ENCODE results near the gene TMEM120B. TPM values are rescaled to one million over a fixed set of nuclear protein-coding genes. Genes with fewer than 3 reads are reported as not detected.

TMEM120B gene
- total RNA-seq, 2 donors from 2014 or later, result 13.2 to 14.2 TPM

DNA sequence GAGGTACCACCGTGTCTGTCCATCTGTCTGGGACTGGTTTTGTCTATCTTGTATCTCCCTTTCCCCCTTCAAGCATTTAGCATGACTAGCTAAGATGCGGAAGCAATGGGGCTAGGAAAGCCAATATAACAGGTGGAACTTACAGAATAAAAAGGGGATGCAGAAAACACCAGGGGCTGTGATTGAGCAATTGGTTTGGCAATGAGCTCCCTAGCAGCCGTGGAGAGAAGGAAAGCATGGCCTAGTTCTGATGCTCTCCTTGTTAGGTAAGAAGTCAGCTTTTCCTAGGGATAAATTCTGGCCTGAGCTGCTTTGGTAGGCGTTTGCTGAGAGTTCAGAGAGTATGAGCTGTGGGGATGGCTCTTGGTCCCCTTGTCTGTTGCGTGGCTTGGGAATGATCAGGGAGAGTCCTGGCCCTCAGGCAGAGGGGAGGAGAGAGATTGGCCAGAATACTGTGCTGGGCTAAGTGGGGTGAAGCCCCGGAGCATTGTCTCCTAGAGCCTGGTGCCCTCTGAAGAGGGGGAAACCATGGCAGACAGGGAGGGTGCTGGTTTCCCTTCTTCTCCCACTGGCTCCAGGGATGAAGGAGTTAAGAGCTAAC lies 98.4 kb downstream of the TMEM120B start:
- ATAC-seq (no peak), DNase-seq (no peak)
- Histone ChIP-seq H3K4me3 (no peak overlapping the region), H3K36me3 (replicated peaks in 1 of 2; ENCODE audit: insufficient read depth in 1 of 2, low read depth in 2 of 2) (peaks cover 0 to 14% of the 10 kb centered on the region in 2 donors), H3K27me3 (no peaks in the 10 kb centered on the region), H3K9me3 (no peaks in the 10 kb centered on the region), H3K27ac (peak overlapping the region in 3 of 4 donors; percentile 48 to 75 (median 61)), H3K4me1 (peaks cover 64% of the 10 kb centered on the region)
- intact Hi-C loops (cut with DNase I), result no loop called here
- 45 to 54% methylated on average over 5 to 6 of the region's 6 CpGs for WGBS, 2 donors
- no peak for TF ChIP-seq POLR2A (IDR thresholded peaks at IDR 0.05)
- no peak for TF ChIP-seq CTCF (IDR thresholded peaks at IDR 0.05)

GRCh38 chr12:121811434-121812319 lies 99.1 kb downstream of the TMEM120B start:
- DNase-seq, result peak; percentile 66 to 78 (median 77)
- H3K27ac ChIP-seq, result peak overlapping the region; percentile 48 to 75 (median 62)
- H3K36me3 ChIP-seq (replicated peaks in 1 of 2; ENCODE audit: insufficient read depth in 1 of 2, low read depth in 2 of 2), result peaks cover 0 to 22% of the 10 kb centered on the region in 2 donors
- no peaks in the 10 kb centered on the region for H3K9me3 ChIP-seq
- ATAC-seq, result peak; percentile 88
- peak overlapping the region in 1 of 2 donors; percentile 63 for H3K4me3 ChIP-seq
- intact Hi-C loops (cut with DNase I), result no loop called here
- TF ChIP-seq POLR2A (IDR thresholded peaks at IDR 0.05) (peak in 1 of 3 donors; percentile 9), CTCF (IDR thresholded peaks at IDR 0.05) (peak; percentile 84 to 99 (median 97))
- no peaks in the 10 kb centered on the region for H3K27me3 ChIP-seq
- H3K4me1 ChIP-seq, result peaks cover 56% of the 10 kb centered on the region
- 5 to 13% methylated on average over 8 to 42 of the region's 46 CpGs for WGBS, 2 donors

- peaks cover 6 to 29% of the 10 kb centered on the region in 2 donors for H3K36me3 ChIP-seq (replicated peaks in 1 of 2; ENCODE audit: insufficient read depth in 1 of 2, low read depth in 2 of 2)
- whole genome bisulfite sequencing, 2 donors, result 3 to 5% methylated on average over 7 to 26 of the region's 26 CpGs
- peak; percentile 79 to 86 (median 84) for DNase-seq
- peaks cover 49% of the 10 kb centered on the region for H3K4me1 ChIP-seq
- H3K27ac ChIP-seq, result peak overlapping the region; percentile 48 to 75 (median 62)
- no peaks in the 10 kb centered on the region for H3K9me3 ChIP-seq
- H3K27me3 ChIP-seq, result no peaks in the 10 kb centered on the region
- peak; percentile 89 for ATAC-seq
- peak in 1 of 3 donors; percentile 32 for TF ChIP-seq POLR2A (IDR thresholded peaks at IDR 0.05)
- peak in 3 of 7 experiments; percentile 6 to 48 (median 32) for TF ChIP-seq CTCF (IDR thresholded peaks at IDR 0.05)
- H3K4me3 ChIP-seq, result peak overlapping the region in 1 of 2 donors; percentile 63
- intact Hi-C loops (cut with DNase I), result no loop called here
Measured at GRCh38 chr12:121812320-121812871, 99.8 kb downstream of the TMEM120B start.

- peaks cover 41% of the 10 kb centered on the region for H3K4me1 ChIP-seq
- no peak for ATAC-seq
- no peaks in the 10 kb centered on the region for H3K27me3 ChIP-seq
- peak overlapping the region; percentile 28 to 75 (median 54) for H3K27ac ChIP-seq
- WGBS, 2 donors, result 22 to 23% methylated on average over 25 of the region's 25 CpGs
- intact Hi-C loops (cut with DNase I), result no loop called here
- peaks cover 14 to 37% of the 10 kb centered on the region in 2 donors for H3K36me3 ChIP-seq (replicated peaks in 1 of 2; ENCODE audit: insufficient read depth in 1 of 2, low read depth in 2 of 2)
- TF ChIP-seq CTCF (IDR thresholded peaks at IDR 0.05) (no peak), POLR2A (IDR thresholded peaks at IDR 0.05) (no peak)
- H3K4me3 ChIP-seq, result peak overlapping the region in 1 of 2 donors; percentile 63
- peak in 2 of 4 donors; percentile 46 to 55 for DNase-seq
- no peaks in the 10 kb centered on the region for H3K9me3 ChIP-seq
Measured at GRCh38 chr12:121812921-121813896, 100.7 kb downstream of the TMEM120B start.

All from body of pancreas (tissue), 4 donors.